ENCODE data around the gene MGAT5B.
"Not testable (repeated sequence)": the region's sequence is repeated elsewhere in the genome, so short reads cannot be mapped to it uniquely, and the experiment has no call there.

The MGAT5B gene

GRCh38 chr17:76845541-76846017 is 22.6 kb upstream of the MGAT5B start:
- no peak for DNase-seq (ENCODE audit: low read depth in 1 of 2, low spot score in 1 of 2)

DNA sequence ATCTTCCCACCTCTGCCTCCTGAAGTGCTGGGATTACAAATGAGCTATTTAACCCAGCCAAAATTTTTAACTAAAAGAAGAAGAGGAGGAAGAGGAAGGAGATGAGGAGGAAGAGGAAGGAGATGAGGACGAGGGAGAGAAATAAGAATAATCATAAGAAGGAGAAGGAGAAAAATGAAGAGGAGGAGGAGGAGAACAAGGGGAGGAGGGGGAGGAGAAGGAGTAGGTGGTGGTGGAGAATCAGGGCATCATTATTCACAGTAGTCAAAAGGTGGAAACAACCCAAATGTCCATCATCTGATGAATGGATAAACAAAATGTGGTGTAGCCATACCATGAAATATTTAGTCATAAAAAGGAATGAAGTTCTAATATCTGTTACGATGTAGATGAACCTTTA is 21.2 kb upstream of the MGAT5B start:
- no peak for DNase-seq (ENCODE audit: low read depth in 1 of 2, low spot score in 1 of 2)

GRCh38 chr17:76848670-76849069 is 19.5 kb upstream of the MGAT5B start:
- no peak for DNase-seq (ENCODE audit: low read depth in 1 of 2, low spot score in 1 of 2)

GRCh38 chr17:76849160-76849559 is 19.0 kb upstream of the MGAT5B start:
- DNase-seq (ENCODE audit: low read depth in 1 of 2, low spot score in 1 of 2), result not testable (repeated sequence)

- DNase-seq (ENCODE audit: low read depth in 1 of 2, low spot score in 1 of 2), result no peak
These were observed 15.4 kb upstream of the MGAT5B start for GRCh38 chr17:76852843-76853242.

GRCh38 chr17:76855105-76855504 is 13.1 kb upstream of the MGAT5B start:
- DNase-seq (ENCODE audit: low read depth in 1 of 2, low spot score in 1 of 2), result no peak

DNA sequence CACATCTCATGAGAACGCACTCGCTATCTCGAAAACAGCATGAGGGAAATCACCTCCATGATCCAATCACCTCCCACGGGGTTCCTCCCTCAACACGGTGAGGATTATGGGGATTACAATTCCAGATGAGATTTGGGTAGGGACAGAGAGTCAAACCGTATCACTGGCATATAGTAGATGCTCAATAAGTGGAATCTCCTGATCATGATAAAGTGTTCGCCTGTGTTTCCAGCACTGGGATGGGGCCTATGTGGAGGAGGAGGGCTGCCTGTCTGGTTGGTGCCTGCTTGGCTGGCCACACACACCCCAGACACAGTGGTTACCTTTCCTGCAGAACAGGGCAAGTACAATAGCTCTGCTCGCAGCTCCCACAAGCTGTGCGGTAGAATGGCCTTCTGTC is 6.1 kb upstream of the MGAT5B start:
- DNase-seq (ENCODE audit: low read depth in 1 of 2, low spot score in 1 of 2), result no peak

DNA sequence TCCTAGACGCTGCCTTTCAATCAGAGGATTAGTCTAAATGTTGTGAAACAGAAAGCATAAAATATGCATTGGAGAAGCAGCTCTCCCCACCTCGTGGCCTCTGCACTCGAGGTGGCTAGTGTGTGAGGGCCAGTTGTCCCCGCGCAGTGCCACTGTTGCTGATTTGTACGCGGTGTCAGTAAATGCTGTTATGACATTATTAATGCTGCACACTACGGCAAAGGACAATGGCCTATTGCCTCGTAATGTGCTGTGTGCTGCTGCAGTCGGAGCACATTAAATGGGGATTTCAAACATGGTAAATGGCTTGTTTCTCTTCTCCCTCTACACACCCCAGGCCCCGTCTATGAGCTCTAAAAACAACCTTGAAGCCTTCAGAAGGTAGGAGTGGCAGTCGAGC is 5.7 kb upstream of the MGAT5B start:
- no peak for DNase-seq (ENCODE audit: low read depth in 1 of 2, low spot score in 1 of 2)

DNA sequence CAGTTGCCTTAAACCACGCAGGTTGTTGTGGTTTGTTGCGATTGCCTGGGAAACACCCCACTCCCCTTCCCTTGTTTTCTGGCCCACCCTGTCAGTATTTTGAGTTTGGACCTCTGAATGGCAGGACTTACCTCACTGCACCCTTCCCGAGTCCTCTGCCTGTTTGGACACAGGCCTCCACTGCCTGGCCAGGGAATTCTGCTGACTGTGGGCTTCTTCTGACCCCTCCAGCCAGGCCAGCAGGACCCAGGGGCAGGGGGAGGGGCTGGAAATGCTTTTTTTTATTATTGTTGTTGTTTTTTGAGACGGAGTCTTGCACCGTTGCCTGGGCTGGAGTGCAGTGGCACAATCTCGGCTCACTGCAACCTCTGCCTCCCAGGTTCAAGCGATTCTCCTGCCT is 4.2 kb upstream of the MGAT5B start:
- DNase-seq (ENCODE audit: low read depth in 1 of 2, low spot score in 1 of 2), result no peak

- DNase-seq (ENCODE audit: low read depth in 1 of 2, low spot score in 1 of 2), result no peak
These were observed 3.0 kb upstream of the MGAT5B start for GRCh38 chr17:76865174-76865573.

GRCh38 chr17:76866203-76866602 is 2.0 kb upstream of the MGAT5B start:
- no peak for DNase-seq (ENCODE audit: low read depth in 1 of 2, low spot score in 1 of 2)

GRCh38 chr17:76866774-76867577 is 1.2 kb upstream of the MGAT5B start:
- no peak for DNase-seq (ENCODE audit: low read depth in 1 of 2, low spot score in 1 of 2)

DNA sequence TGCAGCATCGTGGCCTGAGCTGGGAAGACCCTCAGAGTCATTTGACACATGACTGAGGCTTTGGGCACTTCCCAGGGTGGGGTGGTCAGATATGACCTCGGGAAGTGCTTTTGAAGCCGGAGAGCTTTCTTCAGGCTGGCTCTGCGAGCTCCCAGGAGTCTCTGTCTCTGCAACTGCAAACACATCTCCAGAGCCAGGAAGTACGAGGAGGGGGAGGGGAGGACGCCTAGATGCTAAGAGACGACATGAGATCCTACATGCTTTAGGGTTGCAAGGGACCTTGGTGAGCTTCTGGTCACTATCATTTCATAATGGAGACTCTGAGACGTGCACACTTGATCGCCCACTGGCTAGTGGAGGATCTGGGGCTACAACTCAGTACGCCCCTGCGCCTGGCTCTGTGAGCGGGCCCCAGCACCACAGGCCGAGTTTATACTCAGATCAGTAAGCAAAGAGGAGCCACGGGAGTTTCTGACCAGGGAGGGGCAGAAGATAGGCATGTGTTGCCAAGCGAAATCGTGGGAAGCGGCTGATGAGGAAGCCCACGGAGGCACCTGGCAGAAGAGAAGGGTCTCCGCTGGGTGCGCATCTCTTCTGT is 527 bp upstream of the MGAT5B start:
- DNase-seq (ENCODE audit: low read depth in 1 of 2, low spot score in 1 of 2), result no peak

GRCh38 chr17:76868669-76869495 is 678 bp downstream of the MGAT5B start:
- DNase-seq (ENCODE audit: low read depth in 1 of 2, low spot score in 1 of 2), result no peak

GRCh38 chr17:76869496-76870376 is 1.5 kb downstream of the MGAT5B start:
- no peak for DNase-seq (ENCODE audit: low read depth in 1 of 2, low spot score in 1 of 2)

DNA sequence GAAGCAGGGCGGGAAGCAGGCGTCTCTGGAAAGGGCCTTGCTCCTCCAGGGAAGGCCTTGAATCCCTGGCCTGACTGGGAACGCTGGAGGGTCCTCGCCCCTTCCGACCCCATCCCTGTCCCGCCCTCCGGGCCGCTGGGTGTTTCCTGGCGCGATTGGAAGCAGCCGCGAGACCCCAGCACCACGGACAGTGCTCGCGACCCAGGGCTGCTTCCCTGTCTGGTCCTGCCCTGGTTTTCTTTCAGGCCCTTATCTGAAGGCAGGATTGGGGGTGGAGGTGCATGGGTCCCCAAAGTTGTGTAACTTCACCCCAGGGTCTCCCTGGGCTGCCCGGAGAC is 2.1 kb downstream of the MGAT5B start:
- DNase-seq (ENCODE audit: low read depth in 1 of 2, low spot score in 1 of 2), result no peak

- DNase-seq (ENCODE audit: low read depth in 1 of 2, low spot score in 1 of 2), result no peak
These were observed 3.5 kb downstream of the MGAT5B start for GRCh38 chr17:76871668-76872067.

GRCh38 chr17:76872221-76872873 is 4.1 kb downstream of the MGAT5B start:
- no peak for DNase-seq (ENCODE audit: low read depth in 1 of 2, low spot score in 1 of 2)

DNA sequence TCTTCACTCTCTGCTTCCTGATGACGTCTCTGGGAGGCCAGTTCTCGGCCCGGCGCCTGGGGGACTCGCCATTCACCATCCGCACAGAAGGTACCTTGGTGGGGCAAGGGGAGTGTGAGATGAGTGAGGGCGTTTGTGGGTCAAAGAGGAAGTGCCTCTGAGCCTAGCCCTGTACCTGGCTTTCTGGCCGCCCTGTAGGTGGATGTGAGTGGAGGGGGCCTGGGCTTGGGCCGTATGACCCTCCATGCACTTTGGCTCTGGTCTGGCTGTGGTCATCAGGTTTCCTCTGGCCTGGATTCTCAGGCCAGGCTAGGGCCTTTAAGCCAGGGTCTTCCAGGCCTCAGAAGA is 4.6 kb downstream of the MGAT5B start:
- no peak for DNase-seq (ENCODE audit: low read depth in 1 of 2, low spot score in 1 of 2)

DNA sequence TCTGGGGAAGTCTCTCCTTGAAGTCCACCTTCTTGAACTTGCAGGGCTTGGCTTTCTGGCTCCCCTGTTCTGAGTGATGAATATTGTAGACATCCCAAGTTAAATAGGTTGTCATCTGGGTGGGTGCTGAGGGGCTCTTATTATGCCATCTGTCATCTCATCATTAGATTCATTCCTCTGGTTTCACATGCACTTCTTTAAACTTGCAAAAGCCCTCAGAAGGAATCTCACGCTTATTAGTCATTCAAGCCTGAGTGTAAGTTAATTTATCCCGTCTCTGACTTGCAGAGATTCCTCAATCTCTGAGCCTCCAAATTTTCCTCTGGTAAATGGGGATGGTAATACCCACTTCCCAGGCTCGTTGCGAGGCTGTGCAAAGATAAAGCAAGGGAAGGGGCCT is 5.7 kb downstream of the MGAT5B start:
- no peak for DNase-seq (ENCODE audit: low read depth in 1 of 2, low spot score in 1 of 2)

DNA sequence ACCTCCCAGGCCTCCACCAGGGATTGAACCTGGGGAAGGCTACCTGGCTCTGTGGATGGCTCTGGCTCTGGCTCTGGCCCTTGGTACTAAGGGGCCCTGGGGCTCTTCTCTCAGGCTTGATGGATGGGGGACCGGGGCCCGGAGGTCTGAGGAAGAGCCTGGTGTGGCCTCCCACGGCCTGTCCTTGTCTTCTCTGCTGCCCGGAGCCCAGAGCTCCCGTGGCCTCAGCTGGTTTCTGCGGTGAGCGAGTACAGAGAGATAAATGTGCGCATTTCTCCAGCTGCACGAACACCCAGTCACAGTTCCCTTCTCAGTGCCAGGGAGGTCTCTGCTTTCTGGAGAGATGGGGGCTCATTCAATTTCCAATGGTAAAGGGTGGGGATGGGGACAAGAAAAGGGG is 9.2 kb downstream of the MGAT5B start:
- DNase-seq (ENCODE audit: low read depth in 1 of 2, low spot score in 1 of 2), result no peak

Measured in stimulated activated CD4-positive, alpha-beta T cell treated with anti-CD3 and anti-CD28 coated beads, Interleukin-15, amount 100 ng/mL, for 1 hour (primary cell).